GM10266 (cell line): Measurements from ENCODE around the gene DCHS1.

Experiments used
- DNase-seq: peaks from one replicate; pipeline ENCODE4 v3.0.0; 2012; ENCODE audit errors: extremely low spot score
- TF ChIP-seq, protein P1 (sequence below): IDR thresholded peaks from 2 replicates; pipeline ENCODE4 v1.5.1; 2012; ENCODE audit warnings: mild to moderate bottlenecking, low read depth; ENCODE audit not compliant: control insufficient read depth, insufficient read depth; ENCODE audit errors: missing control alignments

The DCHS1 gene

DNA sequence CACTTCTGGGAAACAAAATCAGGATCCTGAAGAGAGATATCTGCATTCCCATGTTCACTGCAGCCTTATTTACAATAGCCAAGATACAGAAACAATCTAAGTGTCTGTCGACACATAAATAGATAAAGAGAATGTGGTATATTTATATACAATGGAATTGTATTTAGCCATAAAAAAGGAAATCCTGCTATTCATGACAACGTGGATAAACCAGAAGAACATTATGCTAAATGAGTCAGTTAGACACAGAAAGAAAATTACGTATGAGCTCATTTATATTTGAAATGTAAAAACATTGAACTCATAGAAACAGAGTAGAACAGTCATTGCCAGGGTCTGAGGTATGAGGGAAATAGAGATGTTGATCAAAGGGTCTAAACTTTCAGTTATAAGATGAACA, 21.4 kb upstream of the DCHS1 start:
- TF ChIP-seq, protein P1, sequence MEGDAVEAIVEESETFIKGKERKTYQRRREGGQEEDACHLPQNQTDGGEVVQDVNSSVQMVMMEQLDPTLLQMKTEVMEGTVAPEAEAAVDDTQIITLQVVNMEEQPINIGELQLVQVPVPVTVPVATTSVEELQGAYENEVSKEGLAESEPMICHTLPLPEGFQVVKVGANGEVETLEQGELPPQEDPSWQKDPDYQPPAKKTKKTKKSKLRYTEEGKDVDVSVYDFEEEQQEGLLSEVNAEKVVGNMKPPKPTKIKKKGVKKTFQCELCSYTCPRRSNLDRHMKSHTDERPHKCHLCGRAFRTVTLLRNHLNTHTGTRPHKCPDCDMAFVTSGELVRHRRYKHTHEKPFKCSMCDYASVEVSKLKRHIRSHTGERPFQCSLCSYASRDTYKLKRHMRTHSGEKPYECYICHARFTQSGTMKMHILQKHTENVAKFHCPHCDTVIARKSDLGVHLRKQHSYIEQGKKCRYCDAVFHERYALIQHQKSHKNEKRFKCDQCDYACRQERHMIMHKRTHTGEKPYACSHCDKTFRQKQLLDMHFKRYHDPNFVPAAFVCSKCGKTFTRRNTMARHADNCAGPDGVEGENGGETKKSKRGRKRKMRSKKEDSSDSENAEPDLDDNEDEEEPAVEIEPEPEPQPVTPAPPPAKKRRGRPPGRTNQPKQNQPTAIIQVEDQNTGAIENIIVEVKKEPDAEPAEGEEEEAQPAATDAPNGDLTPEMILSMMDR: no peak
- no peak for DNase-seq

DNA sequence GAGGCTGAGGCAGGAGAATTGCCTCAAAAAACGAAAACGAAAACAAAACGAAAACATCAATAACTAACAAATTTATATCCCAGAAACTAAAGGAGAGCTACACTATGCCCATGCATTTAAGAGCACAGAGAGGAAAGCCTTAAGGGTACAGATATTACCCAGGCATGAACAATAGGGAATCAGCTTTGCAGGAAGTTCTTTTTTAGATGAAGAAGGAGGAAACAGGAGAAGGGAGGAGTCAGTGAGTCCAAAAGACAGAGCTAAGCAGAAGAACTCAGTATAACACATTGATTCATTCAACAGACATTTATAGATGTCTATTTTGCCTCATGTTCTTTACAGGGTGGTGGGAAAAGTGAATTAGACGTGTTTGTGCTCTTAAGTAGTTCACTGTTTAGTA, 19.3 kb upstream of the DCHS1 start:
- TF ChIP-seq, protein P1: no peak

DNA sequence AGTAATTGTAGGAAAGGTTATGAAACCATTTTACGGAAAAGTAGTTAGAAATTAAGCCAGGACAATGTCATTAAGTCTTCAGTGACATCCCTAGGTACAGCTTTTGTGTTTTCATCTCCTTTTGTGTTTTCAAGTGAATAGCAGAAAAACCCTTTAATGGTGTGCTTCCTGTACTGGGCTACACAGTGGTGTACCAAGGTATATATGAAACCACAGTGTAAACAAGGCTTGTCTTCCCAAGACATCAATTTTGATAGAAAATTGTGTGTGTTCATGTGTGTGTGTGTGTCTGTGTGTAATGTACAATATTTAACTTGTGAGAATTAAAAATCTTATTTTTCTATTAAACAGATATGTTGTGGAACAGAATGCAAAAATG, 18.6 kb upstream of the DCHS1 start:
- TF ChIP-seq, protein P1: no peak
- no peak for DNase-seq

More for the DNA sequence above, 19.3 kb upstream of the DCHS1 start:
- no peak for DNase-seq

DNA sequence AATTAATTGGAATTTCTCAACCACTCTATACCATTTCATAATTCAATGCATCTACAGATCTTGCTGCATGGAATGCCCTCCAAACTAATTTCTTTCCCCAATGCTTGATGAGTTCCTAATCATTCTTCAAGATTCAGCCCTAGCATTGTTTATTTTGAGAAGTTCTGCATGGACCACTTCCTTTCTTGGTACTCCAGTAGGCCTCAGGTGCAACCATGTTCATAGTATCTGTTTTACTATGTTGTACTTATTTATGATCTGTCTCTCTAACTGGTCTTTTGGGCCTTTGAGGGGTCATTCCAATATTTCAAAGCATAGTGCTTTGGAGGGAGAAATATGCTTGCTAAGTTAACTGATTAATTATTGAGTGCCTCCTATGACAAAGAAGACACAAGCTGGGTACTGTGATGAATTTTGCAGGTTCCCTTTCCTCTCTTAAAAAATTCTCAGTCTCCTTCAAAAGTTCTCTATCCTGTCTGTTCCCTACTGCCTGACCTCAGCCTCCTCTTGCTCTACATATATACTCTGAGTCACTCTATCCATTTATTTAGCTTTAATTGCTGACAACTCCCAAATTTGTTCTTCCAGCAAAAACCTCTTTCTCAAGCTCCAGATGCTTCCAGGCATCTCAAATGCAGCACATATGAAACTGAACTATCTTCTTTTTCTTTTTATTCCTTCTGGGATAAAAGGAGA, 18.1 kb upstream of the DCHS1 start:
- DNase-seq: no peak
- TF ChIP-seq, protein P1: no peak

DNA sequence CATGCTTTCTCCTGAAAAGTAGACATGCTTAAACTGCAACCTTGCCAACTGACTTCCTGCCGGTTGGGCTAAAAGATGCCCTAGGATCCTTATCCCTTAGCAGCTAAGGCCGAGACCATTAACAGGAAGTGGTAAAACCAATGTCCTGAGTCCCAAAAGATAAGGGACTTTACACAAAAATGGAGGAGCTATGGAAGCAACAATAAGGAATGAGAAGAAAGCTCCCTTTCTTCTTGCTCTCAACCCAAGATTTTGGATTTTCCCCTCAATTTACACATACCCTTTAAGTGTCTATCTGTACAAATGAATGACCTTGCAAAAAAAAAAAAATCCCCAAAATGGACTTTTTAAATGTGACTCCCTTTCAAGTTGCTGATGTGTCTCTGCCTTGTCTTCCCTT, 16.4 kb upstream of the DCHS1 start:
- no peak for DNase-seq
- TF ChIP-seq, protein P1: no peak

DNA sequence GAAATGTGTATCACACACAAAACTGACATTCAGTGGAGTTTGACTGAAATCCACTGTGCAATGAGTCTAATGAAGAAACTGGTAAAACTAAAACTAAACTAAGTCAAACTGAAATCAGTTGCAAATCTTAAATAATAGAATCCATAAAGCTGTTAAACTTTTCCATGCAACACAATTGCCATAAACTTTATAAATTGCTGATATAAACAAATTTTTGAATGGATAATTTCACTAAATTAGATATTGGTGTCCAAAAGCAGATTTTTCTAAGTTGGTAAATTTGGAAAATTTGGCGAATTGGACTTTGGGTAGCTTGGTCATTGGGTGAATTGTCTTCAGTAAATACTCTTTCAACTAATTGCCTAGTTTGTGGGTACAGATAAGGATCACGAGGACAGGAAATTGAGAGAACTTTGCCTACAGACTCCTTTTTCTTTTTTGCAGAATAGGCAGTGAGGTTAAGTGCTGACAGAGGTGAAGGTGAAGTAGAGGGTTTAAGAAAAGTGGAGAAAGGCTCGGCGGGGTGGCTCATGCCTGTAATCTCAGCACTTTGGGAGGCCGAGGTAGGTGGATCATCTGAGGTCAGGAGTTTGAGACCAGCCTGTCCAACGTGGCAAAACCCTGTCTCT, 14.7 kb upstream of the DCHS1 start:
- DNase-seq: no peak
- TF ChIP-seq, protein P1: no peak

DNA sequence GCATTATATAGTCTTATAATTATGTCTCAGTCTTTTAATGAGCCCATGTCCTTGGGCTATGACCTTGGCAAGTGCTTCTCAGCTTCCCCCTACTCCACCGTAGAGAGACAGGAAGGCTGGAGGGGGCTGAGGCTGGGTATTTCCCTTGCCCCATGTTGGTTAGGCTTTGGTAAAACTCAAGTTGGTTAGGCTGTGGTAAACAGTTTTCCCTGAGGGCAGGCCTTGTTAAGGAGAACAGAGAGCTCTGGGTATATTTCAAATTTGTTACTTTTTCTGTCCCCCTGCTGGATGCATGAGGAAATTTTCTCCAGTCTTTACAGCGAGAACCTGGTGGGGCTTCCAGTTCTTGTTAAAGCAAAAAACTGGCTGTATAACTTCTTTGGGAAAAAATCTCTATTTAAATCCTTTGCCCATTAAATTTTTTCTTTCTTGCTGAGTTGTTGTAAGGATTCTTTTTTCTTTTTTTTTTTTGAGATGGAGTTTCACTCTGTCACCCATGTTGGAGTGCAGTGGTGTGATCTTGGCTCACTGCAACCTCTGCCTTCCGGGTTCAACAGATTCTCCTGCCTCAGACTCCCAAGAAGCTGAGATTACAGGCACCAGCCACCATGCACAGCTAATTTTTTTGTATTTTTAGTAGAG, 12.2 kb upstream of the DCHS1 start:
- no peak for DNase-seq

More for the DNA sequence above, 12.2 kb upstream of the DCHS1 start:
- TF ChIP-seq, protein P1: no peak
